ENCODE measurements around the gene C4BPA.
A peak's percentile ranks its signal among the peaks of the same experiment; 100 is the strongest.

DNA sequence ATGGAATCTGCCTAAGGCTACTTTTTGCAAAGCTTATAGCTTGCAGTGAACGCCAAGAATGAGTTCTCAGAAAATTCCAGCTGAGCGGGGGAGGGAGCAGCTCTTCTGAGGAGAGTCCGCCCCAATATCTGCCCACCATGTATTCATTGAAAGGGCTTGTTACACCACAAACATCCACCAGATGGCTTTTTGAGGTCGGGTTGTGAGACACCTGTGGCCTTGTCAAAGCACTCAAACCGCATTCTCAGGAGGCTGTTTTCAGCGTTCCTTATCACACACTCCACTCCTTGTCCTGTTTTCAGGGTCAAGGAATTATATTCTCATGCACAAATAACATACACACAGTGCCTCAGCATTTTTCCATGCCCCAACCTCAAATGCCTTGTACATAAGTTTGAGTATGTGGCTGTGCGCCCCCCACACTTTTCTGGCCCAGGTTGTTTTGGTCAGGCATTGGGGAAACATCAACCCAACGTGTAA is 19.3 kb upstream of the C4BPA start:
- peak; percentile 90 for TF ChIP-seq SMC3 (IDR thresholded peaks at IDR 0.05; ENCODE audit: borderline replicate concordance, low read length)
- TF ChIP-seq, protein P1, sequence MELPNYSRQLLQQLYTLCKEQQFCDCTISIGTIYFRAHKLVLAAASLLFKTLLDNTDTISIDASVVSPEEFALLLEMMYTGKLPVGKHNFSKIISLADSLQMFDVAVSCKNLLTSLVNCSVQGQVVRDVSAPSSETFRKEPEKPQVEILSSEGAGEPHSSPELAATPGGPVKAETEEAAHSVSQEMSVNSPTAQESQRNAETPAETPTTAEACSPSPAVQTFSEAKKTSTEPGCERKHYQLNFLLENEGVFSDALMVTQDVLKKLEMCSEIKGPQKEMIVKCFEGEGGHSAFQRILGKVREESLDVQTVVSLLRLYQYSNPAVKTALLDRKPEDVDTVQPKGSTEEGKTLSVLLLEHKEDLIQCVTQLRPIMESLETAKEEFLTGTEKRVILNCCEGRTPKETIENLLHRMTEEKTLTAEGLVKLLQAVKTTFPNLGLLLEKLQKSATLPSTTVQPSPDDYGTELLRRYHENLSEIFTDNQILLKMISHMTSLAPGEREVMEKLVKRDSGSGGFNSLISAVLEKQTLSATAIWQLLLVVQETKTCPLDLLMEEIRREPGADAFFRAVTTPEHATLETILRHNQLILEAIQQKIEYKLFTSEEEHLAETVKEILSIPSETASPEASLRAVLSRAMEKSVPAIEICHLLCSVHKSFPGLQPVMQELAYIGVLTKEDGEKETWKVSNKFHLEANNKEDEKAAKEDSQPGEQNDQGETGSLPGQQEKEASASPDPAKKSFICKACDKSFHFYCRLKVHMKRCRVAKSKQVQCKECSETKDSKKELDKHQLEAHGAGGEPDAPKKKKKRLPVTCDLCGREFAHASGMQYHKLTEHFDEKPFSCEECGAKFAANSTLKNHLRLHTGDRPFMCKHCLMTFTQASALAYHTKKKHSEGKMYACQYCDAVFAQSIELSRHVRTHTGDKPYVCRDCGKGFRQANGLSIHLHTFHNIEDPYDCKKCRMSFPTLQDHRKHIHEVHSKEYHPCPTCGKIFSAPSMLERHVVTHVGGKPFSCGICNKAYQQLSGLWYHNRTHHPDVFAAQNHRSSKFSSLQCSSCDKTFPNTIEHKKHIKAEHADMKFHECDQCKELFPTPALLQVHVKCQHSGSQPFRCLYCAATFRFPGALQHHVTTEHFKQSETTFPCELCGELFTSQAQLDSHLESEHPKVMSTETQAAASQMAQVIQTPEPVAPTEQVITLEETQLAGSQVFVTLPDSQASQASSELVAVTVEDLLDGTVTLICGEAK (IDR thresholded peaks at IDR 0.05; ENCODE audit: borderline replicate concordance): no peak
